Activated naive CD4-positive, alpha-beta T cell treated with anti-CD3 and anti-CD28 coated beads, Interleukin-2, amount 10 ng/mL, durations not matched to agents 7 days and 5 days (primary cell): Measurements from ENCODE around the gene PARP15.

Experiments
- CTCF ChIA-PET: fragments of 350-600 bp; sonication (Branson Sonifier 250); formaldehyde crosslinking; loops from one replicate; lab custom pipeline; 2021; ENCODE audit warnings: antibody characterized with exemption; lab: Charles Lee
- DNase-seq: peaks from one replicate; pipeline ENCODE4 v3.0.0-alpha.2; 2020
- H3K27ac Mint-ChIP-seq: one replicate; pipeline ENCODE4 v1.8.0; 2021; ENCODE audit warnings: mild to moderate bottlenecking, moderate library complexity, mixed read lengths
- H3K27me3 Mint-ChIP-seq: one replicate; pipeline ENCODE4 v1.8.0; 2021; ENCODE audit warnings: mild to moderate bottlenecking, mixed read lengths
- H3K36me3 Mint-ChIP-seq: one replicate; pipeline ENCODE4 v1.8.0; 2021; ENCODE audit warnings: mixed read lengths
- H3K4me1 Mint-ChIP-seq: one replicate; pipeline ENCODE4 v1.8.0; 2021; ENCODE audit warnings: mixed read lengths
- H3K4me3 Mint-ChIP-seq: one replicate; pipeline ENCODE4 v1.8.0; 2021; ENCODE audit warnings: mild to moderate bottlenecking, moderate library complexity, mixed read lengths
- H3K9me3 Mint-ChIP-seq: one replicate; pipeline ENCODE4 v1.8.0; 2021; ENCODE audit warnings: mixed read lengths

Gene PARP15

DNA sequence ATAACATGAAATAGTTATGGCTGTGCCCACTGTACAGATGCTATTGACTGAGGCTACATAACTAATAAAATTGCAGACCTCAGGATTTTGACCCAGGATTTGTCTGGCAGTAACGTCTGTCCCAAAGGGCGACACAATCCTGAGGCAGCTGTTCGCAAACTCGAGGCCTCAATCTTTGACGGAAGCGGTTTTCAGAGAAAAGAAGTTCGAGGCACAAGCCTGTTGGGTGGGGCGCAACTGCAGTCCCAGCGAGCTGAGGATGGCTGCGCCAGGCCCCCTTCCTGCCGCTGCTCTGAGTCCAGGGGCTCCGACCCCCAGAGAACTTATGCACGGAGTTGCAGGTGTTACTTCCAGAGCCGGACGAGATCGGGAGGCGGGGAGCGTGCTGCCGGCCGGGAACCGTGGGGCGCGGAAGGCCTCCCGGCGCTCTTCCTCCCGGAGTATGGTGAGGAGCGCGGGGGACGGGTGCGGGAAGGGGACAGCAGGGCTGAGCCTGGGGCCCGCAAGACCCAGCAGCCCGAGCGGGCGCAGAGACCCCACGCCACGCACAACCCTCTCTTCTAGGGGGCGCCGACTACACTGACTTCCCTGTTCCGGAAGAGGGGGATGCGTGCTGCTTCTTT, at the start of gene PARP15:
Gene PARP15, plus strand, starts transcription at position 242 of the 623 bp plus-strand sequence. Its CDS starts 18 bp downstream, at position 260.
- H3K27me3 Mint-ChIP-seq, result no peaks in the 10 kb centered on the region
- CTCF ChIA-PET, result interaction anchor here (1.7 kb wide), 1 partner anchor 101 kb away, joined by 7 read pairs; no protein-coding TSS in a partner anchor
- H3K4me1 Mint-ChIP-seq, result peaks cover 71% of the 10 kb centered on the region
- peak; percentile 67 for DNase-seq
- H3K4me3 Mint-ChIP-seq, result peak within 1 kb of the TSS; percentile 99
- H3K9me3 Mint-ChIP-seq, result peaks cover 21% of the 10 kb centered on the region
- H3K27ac Mint-ChIP-seq, result peak within 1 kb of the TSS; percentile 97
- peaks cover 60% of the 10 kb centered on the region for H3K36me3 Mint-ChIP-seq

DNA sequence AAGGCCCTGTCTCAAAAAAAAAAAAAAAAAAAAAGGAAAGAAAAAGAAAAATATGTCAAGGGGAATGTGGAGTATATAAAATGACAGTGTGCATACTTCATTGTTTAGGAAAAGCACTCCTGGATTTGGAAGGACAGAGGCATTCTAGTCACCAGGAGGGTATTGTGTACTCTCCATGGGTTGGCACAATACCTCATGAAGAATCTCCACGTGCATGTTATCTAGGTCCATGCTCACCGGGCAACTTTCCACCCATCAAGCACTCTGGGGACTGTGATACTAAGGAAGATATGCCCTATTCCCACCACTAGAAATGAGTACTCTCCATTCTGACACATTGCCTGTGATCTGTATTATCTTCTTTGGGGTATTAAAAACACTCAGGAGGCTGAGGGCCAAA, 47.3 kb upstream of the PARP15 start:
- Mint-ChIP-seq H3K4me3 (no peak overlapping the region), H3K27ac (no peak overlapping the region), H3K36me3 (peaks cover 60% of the 10 kb centered on the region), H3K4me1 (peaks cover 12% of the 10 kb centered on the region), H3K9me3 (no peaks in the 10 kb centered on the region), H3K27me3 (no peaks in the 10 kb centered on the region)
- CTCF ChIA-PET, result no interaction called here
- no peak for DNase-seq

DNA sequence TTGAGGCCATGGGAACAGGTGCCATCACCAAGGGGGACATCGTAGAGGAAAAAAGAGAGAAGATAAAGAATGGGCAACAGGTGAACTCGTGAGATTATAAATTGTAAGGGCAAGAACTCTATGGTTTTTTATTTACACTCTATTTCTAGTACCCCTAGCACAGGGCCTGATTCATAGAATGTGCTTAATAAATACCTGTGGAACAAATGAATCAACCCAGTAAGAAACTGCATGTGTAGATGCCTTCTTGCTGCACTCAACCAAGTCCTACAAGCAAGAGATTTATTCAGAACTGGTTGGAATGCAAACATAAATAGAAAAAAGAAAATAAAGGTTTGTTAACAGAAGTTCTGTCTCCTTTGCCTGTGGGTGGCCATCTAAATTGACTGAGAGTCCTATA, 44.0 kb upstream of the PARP15 start:
- CTCF ChIA-PET, result interaction anchor here (1.1 kb wide), 1 partner anchor 89 kb away, joined by 3 read pairs; no protein-coding TSS in a partner anchor
- Mint-ChIP-seq H3K27ac (peak overlapping the region; percentile 25), H3K36me3 (peaks cover 69% of the 10 kb centered on the region), H3K4me3 (no peak overlapping the region), H3K9me3 (no peaks in the 10 kb centered on the region), H3K27me3 (no peaks in the 10 kb centered on the region), H3K4me1 (peaks cover 25% of the 10 kb centered on the region)
- DNase-seq, result no peak

DNA sequence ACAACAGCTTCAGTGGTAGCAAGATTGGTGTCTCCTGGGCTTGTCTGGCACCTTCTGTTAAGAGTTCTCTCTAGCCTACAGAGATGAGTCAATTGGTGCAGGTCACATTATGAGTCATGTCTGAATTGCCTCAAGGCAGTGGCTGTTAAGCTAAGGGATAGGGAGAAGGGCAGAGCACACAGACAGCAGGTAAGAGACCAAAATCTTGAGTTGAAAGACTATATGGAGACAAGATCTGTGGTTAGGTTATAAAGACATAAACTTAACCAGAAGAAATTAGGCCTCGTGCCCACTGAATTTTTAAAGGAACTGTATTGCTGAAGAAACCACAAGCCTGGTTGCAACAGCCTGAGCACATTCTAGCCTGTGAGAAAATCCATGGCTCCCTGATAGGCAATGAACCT, 43.5 kb upstream of the PARP15 start:
- no peaks in the 10 kb centered on the region for H3K9me3 Mint-ChIP-seq
- H3K36me3 Mint-ChIP-seq, result peaks cover 70% of the 10 kb centered on the region

GRCh38 chr3:122535964-122536631, 41.4 kb upstream of the PARP15 start:
- Mint-ChIP-seq H3K9me3 (no peaks in the 10 kb centered on the region), H3K27me3 (no peaks in the 10 kb centered on the region), H3K36me3 (peaks cover 72% of the 10 kb centered on the region), H3K27ac (no peak overlapping the region), H3K4me3 (no peak overlapping the region), H3K4me1 (peaks cover 34% of the 10 kb centered on the region)
- DNase-seq, result no peak
- CTCF ChIA-PET, result interaction anchor here (1.0 to 2.0 kb wide), 2 partner anchors 78 to 143 kb away, joined by 3 to 7 read pairs; no protein-coding TSS in a partner anchor

More for the DNA sequence above, 43.5 kb upstream of the PARP15 start:
- Mint-ChIP-seq H3K4me3 (no peak overlapping the region), H3K27me3 (no peaks in the 10 kb centered on the region), H3K4me1 (peaks cover 25% of the 10 kb centered on the region), H3K27ac (peak overlapping the region; percentile 25)
- no peak for DNase-seq
- CTCF ChIA-PET, result interaction anchor here (0.9 to 1.1 kb wide), 2 partner anchors 89 to 145 kb away, joined by 3 to 4 read pairs; no protein-coding TSS in a partner anchor

GRCh38 chr3:122536632-122537001, 40.8 kb upstream of the PARP15 start:
- H3K36me3 Mint-ChIP-seq, result peaks cover 73% of the 10 kb centered on the region
- H3K9me3 Mint-ChIP-seq, result no peaks in the 10 kb centered on the region
- H3K27ac Mint-ChIP-seq, result no peak overlapping the region
- no peak for DNase-seq
- CTCF ChIA-PET, result interaction anchor here (1.0 to 2.0 kb wide), 2 partner anchors 78 to 143 kb away, joined by 3 to 7 read pairs; no protein-coding TSS in a partner anchor
- no peaks in the 10 kb centered on the region for H3K27me3 Mint-ChIP-seq
- no peak overlapping the region for H3K4me3 Mint-ChIP-seq
- peaks cover 34% of the 10 kb centered on the region for H3K4me1 Mint-ChIP-seq

GRCh38 chr3:122538956-122539490, 38.4 kb upstream of the PARP15 start:
- Mint-ChIP-seq H3K27ac (no peak overlapping the region), H3K4me1 (peaks cover 26% of the 10 kb centered on the region), H3K9me3 (no peaks in the 10 kb centered on the region), H3K27me3 (no peaks in the 10 kb centered on the region), H3K4me3 (no peak overlapping the region), H3K36me3 (peaks cover 66% of the 10 kb centered on the region)
- DNase-seq, result no peak
- CTCF ChIA-PET, result interaction anchor here (0.6 kb wide), 1 partner anchor 42 kb away, joined by 3 read pairs; no protein-coding TSS in a partner anchor

GRCh38 chr3:122546151-122546550, 31.3 kb upstream of the PARP15 start:
- no peak for DNase-seq
- H3K4me1 Mint-ChIP-seq, result no peaks in the 10 kb centered on the region
- CTCF ChIA-PET, result no interaction called here
- peaks cover 63% of the 10 kb centered on the region for H3K36me3 Mint-ChIP-seq
- H3K9me3 Mint-ChIP-seq, result no peaks in the 10 kb centered on the region
- no peak overlapping the region for H3K4me3 Mint-ChIP-seq
- H3K27me3 Mint-ChIP-seq, result no peaks in the 10 kb centered on the region
- H3K27ac Mint-ChIP-seq, result no peak overlapping the region

DNA sequence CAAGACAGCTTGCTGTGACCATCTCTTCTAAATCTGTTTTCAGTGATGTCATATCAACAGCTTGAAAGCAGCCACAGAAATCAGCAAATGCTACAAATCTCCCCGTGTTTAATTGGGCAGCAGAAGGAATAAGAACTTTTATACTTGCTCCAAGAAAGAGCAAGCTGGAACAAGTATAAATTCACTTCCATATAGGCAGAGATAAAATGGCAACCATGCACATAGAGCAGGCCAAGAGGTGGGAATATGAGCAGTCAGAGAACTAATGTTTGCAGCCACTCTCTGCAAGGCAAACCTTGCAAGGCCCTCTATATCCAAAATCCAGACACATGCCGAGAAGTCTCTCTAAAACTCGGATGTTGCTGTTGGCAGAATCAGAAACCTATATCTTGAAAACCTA, 29.4 kb upstream of the PARP15 start:
- Mint-ChIP-seq H3K27me3 (no peaks in the 10 kb centered on the region), H3K9me3 (no peaks in the 10 kb centered on the region), H3K27ac (peak overlapping the region; percentile 63), H3K4me3 (no peak overlapping the region), H3K4me1 (peaks cover under 1% of the 10 kb centered on the region), H3K36me3 (peaks cover 75% of the 10 kb centered on the region)
- no peak for DNase-seq
- CTCF ChIA-PET, result interaction anchor here (1.6 kb wide), 2 partner anchors 88 to 131 kb away, joined by 3 to 6 read pairs; no protein-coding TSS in a partner anchor

DNA sequence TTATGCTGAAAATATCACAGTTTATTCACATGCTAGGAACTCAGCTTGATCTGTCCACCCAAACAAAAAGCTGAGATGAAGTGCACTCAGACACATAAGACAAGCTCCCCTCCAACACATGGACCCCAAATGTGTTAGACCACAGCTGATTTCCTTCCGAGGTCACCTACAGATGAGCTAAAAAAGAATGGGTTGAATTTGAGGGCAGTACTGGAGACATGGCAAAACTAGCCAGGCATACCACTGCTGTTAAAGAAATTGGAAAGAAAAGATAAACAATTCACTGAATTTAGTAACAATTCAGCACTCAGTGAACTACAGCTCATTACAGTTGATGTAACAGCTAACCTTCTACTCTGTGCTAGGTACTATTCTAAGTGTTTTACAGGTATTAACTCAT, 28.8 kb upstream of the PARP15 start:
- DNase-seq, result no peak
- Mint-ChIP-seq H3K9me3 (no peaks in the 10 kb centered on the region), H3K36me3 (peaks cover 76% of the 10 kb centered on the region), H3K4me3 (no peak overlapping the region), H3K27ac (no peak overlapping the region), H3K4me1 (peaks cover 6% of the 10 kb centered on the region), H3K27me3 (no peaks in the 10 kb centered on the region)
- CTCF ChIA-PET, result interaction anchor here (1.2 to 1.6 kb wide), 3 partner anchors 10 to 130 kb away, joined by 3 to 6 read pairs (median 4); no protein-coding TSS in a partner anchor

DNA sequence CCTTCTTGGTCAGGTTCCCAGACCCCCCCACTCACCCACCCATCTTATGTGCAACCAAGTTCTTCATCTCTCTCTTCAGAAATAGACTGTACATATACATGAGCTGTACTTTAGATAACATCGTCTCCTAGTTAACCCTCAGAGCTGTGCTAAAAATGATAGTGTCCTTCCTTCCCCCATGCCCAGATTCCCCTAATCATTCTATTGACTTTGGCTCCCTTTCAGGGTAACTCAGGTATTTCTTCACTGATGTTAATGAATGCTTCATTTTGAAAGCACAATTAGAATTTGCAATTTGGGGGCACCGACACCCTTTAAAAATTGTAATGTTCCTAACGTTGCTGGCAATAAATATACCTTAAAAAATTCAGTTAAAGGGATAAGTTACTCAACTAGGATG, 24.3 kb upstream of the PARP15 start:
- Mint-ChIP-seq H3K27me3 (no peaks in the 10 kb centered on the region), H3K36me3 (peaks cover 78% of the 10 kb centered on the region), H3K4me3 (no peak overlapping the region), H3K27ac (no peak overlapping the region), H3K9me3 (no peaks in the 10 kb centered on the region), H3K4me1 (peaks cover 24% of the 10 kb centered on the region)
- no peak for DNase-seq
- CTCF ChIA-PET, result interaction anchor here (1.0 kb wide), 1 partner anchor 126 kb away, joined by 4 read pairs; no protein-coding TSS in a partner anchor

DNA sequence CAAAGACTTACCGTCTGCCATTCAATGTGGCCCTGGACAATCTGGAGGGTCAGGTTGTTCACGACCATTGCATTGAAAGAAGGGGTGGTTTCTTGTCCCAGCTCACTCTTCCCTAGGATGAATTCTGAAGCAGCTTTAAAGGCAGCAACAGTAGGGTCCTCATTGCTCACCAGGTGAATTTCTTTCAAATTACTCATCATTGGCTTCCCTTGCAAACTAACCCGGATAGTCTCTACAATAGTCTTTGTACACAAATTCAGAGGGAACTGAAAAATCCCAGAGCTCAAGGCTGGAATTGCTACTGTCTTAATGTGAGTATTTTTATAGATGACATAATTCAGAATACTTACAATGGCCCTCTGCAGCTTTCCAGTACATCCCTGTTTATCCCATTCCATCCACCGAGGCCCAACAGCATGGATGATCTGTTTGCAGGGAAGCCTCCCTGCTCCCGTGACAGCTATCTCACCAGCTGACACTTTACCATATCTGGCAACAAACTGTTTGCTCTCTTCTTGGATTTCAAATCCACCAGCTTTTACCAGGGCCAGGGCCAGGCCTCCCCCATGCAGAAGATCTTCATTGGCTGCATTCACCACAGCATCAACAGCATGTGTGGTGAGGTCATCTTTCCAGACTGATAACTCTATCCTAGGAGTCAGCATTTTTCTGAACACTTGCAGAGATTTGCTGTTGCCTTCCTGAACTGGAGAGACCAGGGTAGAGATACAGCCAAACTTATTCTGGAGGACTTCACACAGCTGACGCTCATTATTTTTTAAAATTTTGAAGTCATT, 22.0 kb upstream of the PARP15 start:
- H3K4me3 Mint-ChIP-seq, result no peak overlapping the region
- H3K4me1 Mint-ChIP-seq, result peaks cover 38% of the 10 kb centered on the region
- DNase-seq, result no peak
- no peaks in the 10 kb centered on the region for H3K9me3 Mint-ChIP-seq
- no peak overlapping the region for H3K27ac Mint-ChIP-seq
- CTCF ChIA-PET, result interaction anchor here (0.8 to 10.9 kb wide), 3 partner anchors 18 to 124 kb away, joined by 3 to 183 read pairs (median 4); partner anchors contain the start of gene PARP14
- peaks cover 75% of the 10 kb centered on the region for H3K36me3 Mint-ChIP-seq
- H3K27me3 Mint-ChIP-seq, result no peaks in the 10 kb centered on the region

DNA sequence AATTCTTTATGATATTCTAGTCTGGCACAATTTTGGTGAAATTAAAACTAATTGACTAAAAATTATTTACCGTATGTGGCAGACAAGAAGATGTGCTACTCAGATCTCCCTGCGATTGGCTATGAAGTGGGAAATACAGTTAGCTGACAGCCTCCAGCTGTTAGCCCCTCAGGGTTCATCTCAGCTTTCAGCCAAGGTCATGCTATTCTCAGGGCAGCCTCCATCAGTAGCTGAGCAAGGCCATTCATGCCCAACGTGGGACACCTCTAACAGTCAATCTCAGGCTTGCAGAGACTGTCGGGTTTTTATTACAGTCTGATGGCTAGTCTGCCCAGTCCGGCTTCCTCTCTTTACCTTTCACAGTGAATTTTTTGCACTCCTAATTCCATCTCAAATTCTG, 20.1 kb upstream of the PARP15 start:
- peaks cover 71% of the 10 kb centered on the region for H3K36me3 Mint-ChIP-seq

More for the DNA sequence above, 20.1 kb upstream of the PARP15 start:
- CTCF ChIA-PET, result interaction anchor here (1.4 to 10.9 kb wide), 2 partner anchors 121 to 131 kb away, joined by 4 to 183 read pairs; partner anchors contain the start of gene PARP14
- H3K4me1 Mint-ChIP-seq, result peaks cover 56% of the 10 kb centered on the region
- H3K9me3 Mint-ChIP-seq, result no peaks in the 10 kb centered on the region
- no peak for DNase-seq
- no peak overlapping the region for H3K4me3 Mint-ChIP-seq
- H3K27ac Mint-ChIP-seq, result no peak overlapping the region
- no peaks in the 10 kb centered on the region for H3K27me3 Mint-ChIP-seq
